ENCODE data around the gene BMI1. TPM values are rescaled to one million over a fixed set of nuclear protein-coding genes. Genes with fewer than 3 reads are reported as not detected.
"Not testable (repeated sequence)": the region's sequence is repeated elsewhere in the genome, so short reads cannot be mapped to it uniquely, and the experiment has no call there.

The BMI1 gene
- total RNA-seq, 4 donors from 2014 or later: 50.2 to 85.7 (median 64.7) TPM

DNA sequence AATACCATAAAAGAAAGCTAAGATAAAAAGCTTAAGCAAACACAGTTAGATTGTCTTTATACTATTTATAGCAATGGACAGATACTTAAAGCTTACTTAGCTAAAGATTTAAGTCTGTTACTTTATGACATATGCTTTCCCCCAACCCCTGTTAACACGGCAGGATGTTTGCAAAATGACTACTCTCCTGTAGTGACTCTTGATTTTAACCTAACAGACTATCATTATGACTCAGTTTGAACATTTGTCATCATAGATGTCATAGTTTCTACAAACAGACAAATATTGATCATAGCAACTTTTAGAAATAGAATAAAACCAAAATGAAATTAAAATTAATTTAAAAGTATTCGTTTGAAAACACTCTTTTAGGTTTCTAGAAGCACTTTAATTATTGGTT lies 12.5 kb upstream of the BMI1 start:
- Histone ChIP-seq H3K9me3 (no peaks in the 10 kb centered on the region), H3K4me1 (no peaks in the 10 kb centered on the region), H3K4me3 (no peak overlapping the region), H3K27me3 (peaks cover 0 to 9% of the 10 kb centered on the region in 2 donors), H3K27ac (no peak overlapping the region), H3K36me3 (no peaks in the 10 kb centered on the region)
- DNase-seq: no peak
- intact Hi-C loops (cut with DNase I; ENCODE audit: low total_unique reads): no loop called here
- TF ChIP-seq, protein P1, sequence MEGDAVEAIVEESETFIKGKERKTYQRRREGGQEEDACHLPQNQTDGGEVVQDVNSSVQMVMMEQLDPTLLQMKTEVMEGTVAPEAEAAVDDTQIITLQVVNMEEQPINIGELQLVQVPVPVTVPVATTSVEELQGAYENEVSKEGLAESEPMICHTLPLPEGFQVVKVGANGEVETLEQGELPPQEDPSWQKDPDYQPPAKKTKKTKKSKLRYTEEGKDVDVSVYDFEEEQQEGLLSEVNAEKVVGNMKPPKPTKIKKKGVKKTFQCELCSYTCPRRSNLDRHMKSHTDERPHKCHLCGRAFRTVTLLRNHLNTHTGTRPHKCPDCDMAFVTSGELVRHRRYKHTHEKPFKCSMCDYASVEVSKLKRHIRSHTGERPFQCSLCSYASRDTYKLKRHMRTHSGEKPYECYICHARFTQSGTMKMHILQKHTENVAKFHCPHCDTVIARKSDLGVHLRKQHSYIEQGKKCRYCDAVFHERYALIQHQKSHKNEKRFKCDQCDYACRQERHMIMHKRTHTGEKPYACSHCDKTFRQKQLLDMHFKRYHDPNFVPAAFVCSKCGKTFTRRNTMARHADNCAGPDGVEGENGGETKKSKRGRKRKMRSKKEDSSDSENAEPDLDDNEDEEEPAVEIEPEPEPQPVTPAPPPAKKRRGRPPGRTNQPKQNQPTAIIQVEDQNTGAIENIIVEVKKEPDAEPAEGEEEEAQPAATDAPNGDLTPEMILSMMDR (IDR thresholded peaks at IDR 0.05): no peak
- no peak for TF ChIP-seq POLR2A (IDR thresholded peaks at IDR 0.05)

- H3K4me1 ChIP-seq: no peaks in the 10 kb centered on the region
- H3K36me3 ChIP-seq: no peaks in the 10 kb centered on the region
- TF ChIP-seq, protein P1 (IDR thresholded peaks at IDR 0.05): no peak
- TF ChIP-seq POLR2A (IDR thresholded peaks at IDR 0.05): no peak
- H3K27me3 ChIP-seq: peaks cover 0 to 9% of the 10 kb centered on the region in 2 donors
- intact Hi-C loops (cut with DNase I; ENCODE audit: low total_unique reads): no loop called here
- no peak overlapping the region for H3K4me3 ChIP-seq
- no peak overlapping the region for H3K27ac ChIP-seq
- DNase-seq: no peak
- H3K9me3 ChIP-seq: no peaks in the 10 kb centered on the region
Measured at GRCh38 chr10:22309180-22310000, 11.5 kb upstream of the BMI1 start.

DNA sequence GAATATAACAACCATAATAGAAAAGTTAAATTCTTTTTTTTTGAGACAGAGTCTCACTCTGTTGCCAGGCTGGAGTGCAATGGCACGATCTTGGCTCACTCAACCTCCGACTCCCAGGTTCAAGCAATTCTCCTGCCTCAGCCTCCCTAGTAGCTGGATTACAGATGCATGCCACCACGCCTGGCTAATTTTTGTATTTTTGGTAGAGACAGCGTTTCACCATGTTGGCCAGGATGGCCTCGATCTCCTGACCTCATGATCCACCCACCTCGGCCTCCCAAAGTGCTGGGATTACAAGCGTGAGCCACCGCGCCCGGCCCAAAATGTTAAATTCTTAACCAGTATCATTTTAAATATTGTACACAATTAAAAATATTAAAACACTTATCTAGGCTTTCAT lies 10.9 kb upstream of the BMI1 start:
- H3K4me3 ChIP-seq; H3K4me1 ChIP-seq; intact Hi-C loops (cut with DNase I; ENCODE audit: low total_unique reads): not testable (repeated sequence)

DNA sequence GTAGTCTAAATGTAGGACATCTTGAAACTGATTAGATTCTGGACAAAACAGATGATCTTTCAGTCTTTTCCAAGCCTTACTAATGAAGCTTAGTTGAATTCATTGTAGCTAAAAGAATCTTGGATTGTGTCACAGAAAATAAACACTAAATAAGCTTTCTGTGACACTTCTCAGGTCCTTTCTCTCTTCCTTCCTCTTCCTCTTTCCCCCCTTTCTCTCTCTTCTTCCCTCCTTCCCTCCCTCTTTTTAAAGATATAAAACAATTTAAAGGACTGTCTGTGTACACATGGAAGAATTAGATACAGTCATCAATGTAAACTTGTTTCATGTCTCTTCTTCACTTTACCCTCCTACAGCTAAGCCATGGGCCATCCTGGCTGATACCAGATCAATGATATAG lies 10.0 kb upstream of the BMI1 start:
- Histone ChIP-seq H3K4me3 (no peak overlapping the region), H3K4me1 (peaks cover 0 to 3% of the 10 kb centered on the region in 2 donors), H3K27me3 (peaks cover 0 to 9% of the 10 kb centered on the region in 2 donors), H3K9me3 (no peaks in the 10 kb centered on the region), H3K36me3 (no peaks in the 10 kb centered on the region), H3K27ac (no peak overlapping the region)
- DNase-seq: no peak
- TF ChIP-seq, protein P1 (IDR thresholded peaks at IDR 0.05): no peak
- no peak for TF ChIP-seq POLR2A (IDR thresholded peaks at IDR 0.05)
- intact Hi-C loops (cut with DNase I; ENCODE audit: low total_unique reads): no loop called here

More for the DNA sequence above, 10.9 kb upstream of the BMI1 start:
- H3K27ac ChIP-seq, H3K9me3 ChIP-seq, DNase-seq, H3K27me3 ChIP-seq, H3K36me3 ChIP-seq: not testable (repeated sequence)

GRCh38 chr10:22314852-22315251 lies 6.0 kb upstream of the BMI1 start:
- no peak overlapping the region for H3K4me3 ChIP-seq
- intact Hi-C loops (cut with DNase I; ENCODE audit: low total_unique reads): no loop called here
- H3K27me3 ChIP-seq: no peaks in the 10 kb centered on the region
- H3K36me3 ChIP-seq: no peaks in the 10 kb centered on the region
- H3K27ac ChIP-seq: no peak overlapping the region
- no peaks in the 10 kb centered on the region for H3K9me3 ChIP-seq
- no peak for DNase-seq
- TF ChIP-seq POLR2A (IDR thresholded peaks at IDR 0.05): no peak
- TF ChIP-seq, protein P1 (IDR thresholded peaks at IDR 0.05): no peak
- peaks cover 3 to 7% of the 10 kb centered on the region in 2 donors for H3K4me1 ChIP-seq
